Brain pericyte (primary cell): ENCODE measurements around the gene RPS14.

Source experiments
- DNase-seq: peaks from one replicate; pipeline ENCODE4 v3.0.0-alpha.2; 2012; ENCODE audit warnings: low read depth, low spot score

RPS14 gene

GRCh38 chr5:150400316-150401075 is 49.0 kb downstream of the RPS14 start:
- DNase-seq, result no peak

- no peak for DNase-seq
Measured at GRCh38 chr5:150399524-150400211, 49.9 kb downstream of the RPS14 start.

- DNase-seq, result no peak
Measured at GRCh38 chr5:150398722-150399523, 50.6 kb downstream of the RPS14 start.

- DNase-seq, result no peak
Measured at GRCh38 chr5:150397782-150398721, 51.5 kb downstream of the RPS14 start.

GRCh38 chr5:150397146-150397781 is 52.3 kb downstream of the RPS14 start:
- DNase-seq, result no peak

- no peak for DNase-seq
Measured at GRCh38 chr5:150396267-150396666, 53.3 kb downstream of the RPS14 start.

- no peak for DNase-seq
Measured at GRCh38 chr5:150395688-150395975, 53.9 kb downstream of the RPS14 start.

GRCh38 chr5:150394912-150395687 is 54.4 kb downstream of the RPS14 start:
- DNase-seq, result no peak

- no peak for DNase-seq
Measured at GRCh38 chr5:150394131-150394530, 55.4 kb downstream of the RPS14 start.

GRCh38 chr5:150393096-150393645 is 56.4 kb downstream of the RPS14 start:
- no peak for DNase-seq

GRCh38 chr5:150392680-150393079 is 56.9 kb downstream of the RPS14 start:
- DNase-seq, result no peak
